HEK293 (cell line): ENCODE data around the gene RAB11FIP3.
A peak's percentile ranks its signal among the peaks of the same experiment; 100 is the strongest.

Source experiments
- CTCF ChIA-PET: fragments of 350-600 bp; formaldehyde crosslinking; extraction: SDS; loops from one replicate; lab custom pipeline; 2021; ENCODE audit warnings: antibody characterized with exemption; lab: Yijun Ruan, JAX
- POLR2A ChIA-PET: fragments of 300-600 bp; formaldehyde crosslinking; extraction: SDS; loops from one replicate; lab custom pipeline; 2020; ENCODE audit warnings: antibody characterized with exemption, inconsistent platforms; lab: Yijun Ruan, JAX
- H3K27ac ChIP-seq: fragments of 200-500 bp; sonication (Bioruptor generic); 2 replicates; pipeline ENCODE4 v1.5.1; 2014; ENCODE audit warnings: low read depth, low read length, control low read depth, inconsistent platforms; ENCODE audit errors: extremely low read depth
- H3K36me3 ChIP-seq, 2 experiments: fragments of 200-500 bp in 1 of 2; sonication (Bioruptor generic) in 1 of 2; 1 replicate in 1 of 2; 2 replicates in 1 of 2; pipeline ENCODE4 v1.5.1; 2014 to 2017; ENCODE audit warnings: inconsistent platforms in 2 of 2, low read length in 2 of 2; ENCODE audit not compliant: control insufficient read depth in 2 of 2, insufficient read depth in 1 of 2
- H3K4me1 ChIP-seq: fragments of 200-500 bp; sonication (Bioruptor generic); 2 replicates; pipeline ENCODE4 v1.5.1; 2014; ENCODE audit warnings: mild to moderate bottlenecking, low read length, inconsistent platforms; ENCODE audit not compliant: control insufficient read depth, insufficient read depth
- H3K4me3 ChIP-seq: 2 replicates; pipeline ENCODE4 v1.5.1; 2011; ENCODE audit warnings: low read depth, mild to moderate bottlenecking, control low read depth, low read length, moderate library complexity
- H3K9me3 ChIP-seq: fragments of 200-500 bp; sonication (Bioruptor generic); 2 replicates; pipeline ENCODE4 v1.5.1; 2014; ENCODE audit warnings: low read depth, low read length, inconsistent platforms; ENCODE audit not compliant: control insufficient read depth, insufficient read depth
- BCL11A ChIP-seq: fragments of 450-650 bp; formaldehyde crosslinking; IDR thresholded peaks from 2 replicates; pipeline ENCODE4 v1.5.1; 2016; ENCODE audit warnings: low read depth, missing biosample characterization, missing genetic modification characterization
- BCL11B ChIP-seq: fragments of 450-650 bp; formaldehyde crosslinking; IDR thresholded peaks from 2 replicates; pipeline ENCODE4 v1.5.1; 2016; ENCODE audit warnings: low read depth, missing biosample characterization, missing genetic modification characterization
- IKZF3 ChIP-seq: fragments of 450-650 bp; IDR thresholded peaks from 2 replicates; pipeline ENCODE4 v1.5.0; 2018; ENCODE audit warnings: missing biosample characterization, mild to moderate bottlenecking, missing genetic modification characterization, moderate library complexity
- KLF7 ChIP-seq: fragments of 450-650 bp; formaldehyde crosslinking; IDR thresholded peaks from 2 replicates; pipeline ENCODE4 v1.5.1; 2016; ENCODE audit warnings: missing biosample characterization, missing genetic modification characterization, borderline replicate concordance
- MZF1 ChIP-seq: fragments of 450-650 bp; formaldehyde crosslinking; IDR thresholded peaks from 2 replicates; pipeline ENCODE4 v1.5.1; 2017; ENCODE audit warnings: missing biosample characterization, missing genetic modification characterization, borderline replicate concordance
- OSR2 ChIP-seq: fragments of 450-650 bp; formaldehyde crosslinking; IDR thresholded peaks from 2 replicates; pipeline ENCODE4 v1.5.1; 2016; ENCODE audit warnings: missing biosample characterization, missing genetic modification characterization
- OVOL3 ChIP-seq: fragments of 450-650 bp; formaldehyde crosslinking; IDR thresholded peaks from 2 replicates; pipeline ENCODE4 v1.5.1; 2016; ENCODE audit warnings: missing biosample characterization, missing genetic modification characterization
- PRDM1 ChIP-seq: fragments of 450-650 bp; formaldehyde crosslinking; IDR thresholded peaks from 2 replicates; pipeline ENCODE4; 2016; ENCODE audit warnings: missing biosample characterization, missing genetic modification characterization
- TRIM28 ChIP-seq: IDR thresholded peaks from 2 replicates; pipeline ENCODE4 v1.6.1; 2011; ENCODE audit warnings: low read length, control low read depth, borderline replicate concordance
- YY2 ChIP-seq: fragments of 450-650 bp; formaldehyde crosslinking; IDR thresholded peaks from 2 replicates; pipeline ENCODE4 v1.5.1; 2016; ENCODE audit warnings: missing biosample characterization, missing genetic modification characterization
- ZBTB17 ChIP-seq: fragments of 450-650 bp; formaldehyde crosslinking; IDR thresholded peaks from 2 replicates; pipeline ENCODE4 v1.5.1; 2016; ENCODE audit warnings: missing biosample characterization, missing genetic modification characterization
- ZEB2 ChIP-seq: fragments of 450-650 bp; formaldehyde crosslinking; IDR thresholded peaks from 2 replicates; pipeline ENCODE4 v1.5.1; 2016; ENCODE audit warnings: missing biosample characterization, missing genetic modification characterization
- ZNF114 ChIP-seq: fragments of 450-650 bp; formaldehyde crosslinking; IDR thresholded peaks from 2 replicates; pipeline ENCODE4 v1.5.0; 2017; ENCODE audit warnings: missing biosample characterization, missing genetic modification characterization
- ZNF16 ChIP-seq: fragments of 450-650 bp; formaldehyde crosslinking; IDR thresholded peaks from 2 replicates; pipeline ENCODE4 v1.5.1; 2016; ENCODE audit warnings: low read depth, missing biosample characterization, missing genetic modification characterization
- ZNF416 ChIP-seq: fragments of 450-650 bp; formaldehyde crosslinking; IDR thresholded peaks from 2 replicates; pipeline ENCODE4 v1.5.1; 2016; ENCODE audit warnings: missing biosample characterization, missing genetic modification characterization
- ZNF596 ChIP-seq: fragments of 450-650 bp; IDR thresholded peaks from 2 replicates; pipeline ENCODE4 v1.5.0; 2018; ENCODE audit warnings: missing biosample characterization, mild to moderate bottlenecking, missing genetic modification characterization, moderate library complexity
- ZNF600 ChIP-seq: fragments of 450-650 bp; formaldehyde crosslinking; IDR thresholded peaks from 2 replicates; pipeline ENCODE4 v1.5.1; 2016; ENCODE audit warnings: missing biosample characterization, missing genetic modification characterization
- ZNF621 ChIP-seq: fragments of 450-650 bp; formaldehyde crosslinking; IDR thresholded peaks from 2 replicates; pipeline ENCODE4 v1.5.1; 2017; ENCODE audit warnings: missing biosample characterization, missing genetic modification characterization
- ZNF626 ChIP-seq: fragments of 450-650 bp; sonication (Bioruptor Pico); formaldehyde crosslinking; IDR thresholded peaks from 2 replicates; pipeline ENCODE4 v1.5.1; 2018; ENCODE audit warnings: missing biosample characterization, missing genetic modification characterization, inconsistent platforms
- ZNF658 ChIP-seq: fragments of 450-650 bp; formaldehyde crosslinking; IDR thresholded peaks from 2 replicates; pipeline ENCODE4; 2016; ENCODE audit warnings: missing biosample characterization, missing genetic modification characterization
- ZNF670 ChIP-seq: fragments of 450-650 bp; formaldehyde crosslinking; IDR thresholded peaks from 2 replicates; pipeline ENCODE4 v1.5.1; 2016; ENCODE audit warnings: missing biosample characterization, missing genetic modification characterization, low read depth
- TF ChIP-seq, protein P1 (sequence below): fragments of 450-650 bp; formaldehyde crosslinking; IDR thresholded peaks from 2 replicates; pipeline ENCODE4 v1.5.1; 2016; ENCODE audit warnings: missing biosample characterization, missing genetic modification characterization
- TF ChIP-seq, protein P2 (sequence below): fragments of 450-650 bp; formaldehyde crosslinking; IDR thresholded peaks from 2 replicates; pipeline ENCODE4 v1.5.1; 2016; ENCODE audit warnings: missing biosample characterization, missing genetic modification characterization
- TF ChIP-seq, protein P3 (sequence below): fragments of 450-650 bp; formaldehyde crosslinking; IDR thresholded peaks from 2 replicates; pipeline ENCODE4 v1.5.1; 2016; ENCODE audit warnings: missing biosample characterization, missing genetic modification characterization, borderline replicate concordance
- TF ChIP-seq, protein P4 (sequence below): fragments of 450-650 bp; formaldehyde crosslinking; IDR thresholded peaks from 2 replicates; pipeline ENCODE4 v1.5.1; 2016; ENCODE audit warnings: missing biosample characterization, missing genetic modification characterization

Gene RAB11FIP3

DNA sequence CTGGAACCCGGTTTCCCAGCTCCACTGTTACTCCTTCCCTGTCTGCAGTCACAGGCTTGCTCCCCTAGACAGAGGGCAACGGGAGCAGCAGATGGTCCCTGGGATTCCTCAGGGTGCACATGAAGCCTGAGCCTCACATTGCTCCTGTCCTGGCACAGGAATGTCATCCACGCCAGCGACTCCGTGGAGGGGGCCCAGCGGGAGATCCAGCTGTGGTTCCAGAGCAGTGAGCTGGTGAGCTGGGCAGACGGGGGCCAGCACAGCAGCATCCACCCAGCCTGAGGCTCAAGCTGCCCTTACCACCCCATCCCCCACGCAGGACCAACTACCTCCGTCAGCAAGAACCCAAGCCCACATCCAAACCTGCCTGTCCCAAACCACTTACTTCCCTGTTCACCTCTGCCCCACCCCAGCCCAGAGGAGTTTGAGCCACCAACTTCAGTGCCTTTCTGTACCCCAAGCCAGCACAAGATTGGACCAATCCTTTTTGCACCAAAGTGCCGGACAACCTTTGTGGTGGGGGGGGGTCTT is 25.3 kb upstream of the RAB11FIP3 start:
- Histone ChIP-seq H3K4me3 (no peak overlapping the region), H3K27ac (peak overlapping the region; percentile 90; the same call in 1 of the 2 replicates), H3K9me3 (no peaks in the 10 kb centered on the region), H3K36me3 (peaks cover 0 to 27% of the 10 kb centered on the region in 2 experiments; a peak in 2 of 3 replicates), H3K4me1 (no peaks in the 10 kb centered on the region)
- POLR2A ChIA-PET: interaction anchor here (0.7 to 1.1 kb wide), 3 partner anchors 27 to 284 kb away, joined by 3 to 5 read pairs (median 3); partner anchors contain the start of genes CAPN15 and JMJD8
- CTCF ChIA-PET: interaction anchor here (0.6 to 1.3 kb wide), 5 partner anchors 8 to 186 kb away, joined by 3 to 5 read pairs (median 4); no protein-coding TSS in a partner anchor
- no peak for TF ChIP-seq TRIM28
- no peak for TF ChIP-seq ZNF114
- peak; percentile 20; the same call in 1 of the 2 replicates for TF ChIP-seq BCL11A
- TF ChIP-seq MZF1 (tag by site-specific recombination): no peak
- TF ChIP-seq ZEB2: 0 out of 2 replicates have a peak, but pooled peaks have one; percentile 23
- no peak for TF ChIP-seq OVOL3
- TF ChIP-seq KLF7 (tag by site-specific recombination): no peak
- TF ChIP-seq ZNF596 (tag by site-specific recombination): no peak; the same call in 1 of the 2 replicates
- TF ChIP-seq, protein P1, sequence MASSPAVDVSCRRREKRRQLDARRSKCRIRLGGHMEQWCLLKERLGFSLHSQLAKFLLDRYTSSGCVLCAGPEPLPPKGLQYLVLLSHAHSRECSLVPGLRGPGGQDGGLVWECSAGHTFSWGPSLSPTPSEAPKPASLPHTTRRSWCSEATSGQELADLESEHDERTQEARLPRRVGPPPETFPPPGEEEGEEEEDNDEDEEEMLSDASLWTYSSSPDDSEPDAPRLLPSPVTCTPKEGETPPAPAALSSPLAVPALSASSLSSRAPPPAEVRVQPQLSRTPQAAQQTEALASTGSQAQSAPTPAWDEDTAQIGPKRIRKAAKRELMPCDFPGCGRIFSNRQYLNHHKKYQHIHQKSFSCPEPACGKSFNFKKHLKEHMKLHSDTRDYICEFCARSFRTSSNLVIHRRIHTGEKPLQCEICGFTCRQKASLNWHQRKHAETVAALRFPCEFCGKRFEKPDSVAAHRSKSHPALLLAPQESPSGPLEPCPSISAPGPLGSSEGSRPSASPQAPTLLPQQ (tag by site-specific recombination): 0 out of 2 replicates have a peak, but pooled peaks have one; percentile 14
- peak; percentile 64 for TF ChIP-seq ZBTB17
- no peak for TF ChIP-seq ZNF621
- TF ChIP-seq, protein P2, sequence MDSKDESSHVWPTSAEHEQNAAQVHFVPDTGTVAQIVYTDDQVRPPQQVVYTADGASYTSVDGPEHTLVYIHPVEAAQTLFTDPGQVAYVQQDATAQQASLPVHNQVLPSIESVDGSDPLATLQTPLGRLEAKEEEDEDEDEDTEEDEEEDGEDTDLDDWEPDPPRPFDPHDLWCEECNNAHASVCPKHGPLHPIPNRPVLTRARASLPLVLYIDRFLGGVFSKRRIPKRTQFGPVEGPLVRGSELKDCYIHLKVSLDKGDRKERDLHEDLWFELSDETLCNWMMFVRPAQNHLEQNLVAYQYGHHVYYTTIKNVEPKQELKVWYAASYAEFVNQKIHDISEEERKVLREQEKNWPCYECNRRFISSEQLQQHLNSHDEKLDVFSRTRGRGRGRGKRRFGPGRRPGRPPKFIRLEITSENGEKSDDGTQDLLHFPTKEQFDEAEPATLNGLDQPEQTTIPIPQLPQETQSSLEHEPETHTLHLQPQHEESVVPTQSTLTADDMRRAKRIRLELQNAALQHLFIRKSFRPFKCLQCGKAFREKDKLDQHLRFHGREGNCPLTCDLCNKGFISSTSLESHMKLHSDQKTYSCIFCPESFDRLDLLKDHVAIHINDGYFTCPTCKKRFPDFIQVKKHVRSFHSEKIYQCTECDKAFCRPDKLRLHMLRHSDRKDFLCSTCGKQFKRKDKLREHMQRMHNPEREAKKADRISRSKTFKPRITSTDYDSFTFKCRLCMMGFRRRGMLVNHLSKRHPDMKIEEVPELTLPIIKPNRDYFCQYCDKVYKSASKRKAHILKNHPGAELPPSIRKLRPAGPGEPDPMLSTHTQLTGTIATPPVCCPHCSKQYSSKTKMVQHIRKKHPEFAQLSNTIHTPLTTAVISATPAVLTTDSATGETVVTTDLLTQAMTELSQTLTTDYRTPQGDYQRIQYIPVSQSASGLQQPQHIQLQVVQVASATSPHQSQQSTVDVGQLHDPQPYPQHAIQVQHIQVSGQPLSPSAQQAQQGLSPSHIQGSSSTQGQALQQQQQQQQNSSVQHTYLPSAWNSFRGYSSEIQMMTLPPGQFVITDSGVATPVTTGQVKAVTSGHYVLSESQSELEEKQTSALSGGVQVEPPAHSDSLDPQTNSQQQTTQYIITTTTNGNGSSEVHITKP (tag by site-specific recombination): peak; percentile 68
- no peak for TF ChIP-seq PRDM1 (tag by site-specific recombination)
- TF ChIP-seq YY2 (tag by site-specific recombination): no peak
- no peak for TF ChIP-seq ZNF626 (tag by site-specific recombination)
- 0 out of 2 replicates have a peak, but pooled peaks have one; percentile 9 for TF ChIP-seq ZNF16 (tag by site-specific recombination)
- TF ChIP-seq, protein P3, sequence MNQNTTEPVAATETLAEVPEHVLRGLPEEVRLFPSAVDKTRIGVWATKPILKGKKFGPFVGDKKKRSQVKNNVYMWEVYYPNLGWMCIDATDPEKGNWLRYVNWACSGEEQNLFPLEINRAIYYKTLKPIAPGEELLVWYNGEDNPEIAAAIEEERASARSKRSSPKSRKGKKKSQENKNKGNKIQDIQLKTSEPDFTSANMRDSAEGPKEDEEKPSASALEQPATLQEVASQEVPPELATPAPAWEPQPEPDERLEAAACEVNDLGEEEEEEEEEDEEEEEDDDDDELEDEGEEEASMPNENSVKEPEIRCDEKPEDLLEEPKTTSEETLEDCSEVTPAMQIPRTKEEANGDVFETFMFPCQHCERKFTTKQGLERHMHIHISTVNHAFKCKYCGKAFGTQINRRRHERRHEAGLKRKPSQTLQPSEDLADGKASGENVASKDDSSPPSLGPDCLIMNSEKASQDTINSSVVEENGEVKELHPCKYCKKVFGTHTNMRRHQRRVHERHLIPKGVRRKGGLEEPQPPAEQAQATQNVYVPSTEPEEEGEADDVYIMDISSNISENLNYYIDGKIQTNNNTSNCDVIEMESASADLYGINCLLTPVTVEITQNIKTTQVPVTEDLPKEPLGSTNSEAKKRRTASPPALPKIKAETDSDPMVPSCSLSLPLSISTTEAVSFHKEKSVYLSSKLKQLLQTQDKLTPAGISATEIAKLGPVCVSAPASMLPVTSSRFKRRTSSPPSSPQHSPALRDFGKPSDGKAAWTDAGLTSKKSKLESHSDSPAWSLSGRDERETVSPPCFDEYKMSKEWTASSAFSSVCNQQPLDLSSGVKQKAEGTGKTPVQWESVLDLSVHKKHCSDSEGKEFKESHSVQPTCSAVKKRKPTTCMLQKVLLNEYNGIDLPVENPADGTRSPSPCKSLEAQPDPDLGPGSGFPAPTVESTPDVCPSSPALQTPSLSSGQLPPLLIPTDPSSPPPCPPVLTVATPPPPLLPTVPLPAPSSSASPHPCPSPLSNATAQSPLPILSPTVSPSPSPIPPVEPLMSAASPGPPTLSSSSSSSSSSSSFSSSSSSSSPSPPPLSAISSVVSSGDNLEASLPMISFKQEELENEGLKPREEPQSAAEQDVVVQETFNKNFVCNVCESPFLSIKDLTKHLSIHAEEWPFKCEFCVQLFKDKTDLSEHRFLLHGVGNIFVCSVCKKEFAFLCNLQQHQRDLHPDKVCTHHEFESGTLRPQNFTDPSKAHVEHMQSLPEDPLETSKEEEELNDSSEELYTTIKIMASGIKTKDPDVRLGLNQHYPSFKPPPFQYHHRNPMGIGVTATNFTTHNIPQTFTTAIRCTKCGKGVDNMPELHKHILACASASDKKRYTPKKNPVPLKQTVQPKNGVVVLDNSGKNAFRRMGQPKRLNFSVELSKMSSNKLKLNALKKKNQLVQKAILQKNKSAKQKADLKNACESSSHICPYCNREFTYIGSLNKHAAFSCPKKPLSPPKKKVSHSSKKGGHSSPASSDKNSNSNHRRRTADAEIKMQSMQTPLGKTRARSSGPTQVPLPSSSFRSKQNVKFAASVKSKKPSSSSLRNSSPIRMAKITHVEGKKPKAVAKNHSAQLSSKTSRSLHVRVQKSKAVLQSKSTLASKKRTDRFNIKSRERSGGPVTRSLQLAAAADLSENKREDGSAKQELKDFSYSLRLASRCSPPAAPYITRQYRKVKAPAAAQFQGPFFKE (tag by site-specific recombination): no peak
- TF ChIP-seq, protein P4, sequence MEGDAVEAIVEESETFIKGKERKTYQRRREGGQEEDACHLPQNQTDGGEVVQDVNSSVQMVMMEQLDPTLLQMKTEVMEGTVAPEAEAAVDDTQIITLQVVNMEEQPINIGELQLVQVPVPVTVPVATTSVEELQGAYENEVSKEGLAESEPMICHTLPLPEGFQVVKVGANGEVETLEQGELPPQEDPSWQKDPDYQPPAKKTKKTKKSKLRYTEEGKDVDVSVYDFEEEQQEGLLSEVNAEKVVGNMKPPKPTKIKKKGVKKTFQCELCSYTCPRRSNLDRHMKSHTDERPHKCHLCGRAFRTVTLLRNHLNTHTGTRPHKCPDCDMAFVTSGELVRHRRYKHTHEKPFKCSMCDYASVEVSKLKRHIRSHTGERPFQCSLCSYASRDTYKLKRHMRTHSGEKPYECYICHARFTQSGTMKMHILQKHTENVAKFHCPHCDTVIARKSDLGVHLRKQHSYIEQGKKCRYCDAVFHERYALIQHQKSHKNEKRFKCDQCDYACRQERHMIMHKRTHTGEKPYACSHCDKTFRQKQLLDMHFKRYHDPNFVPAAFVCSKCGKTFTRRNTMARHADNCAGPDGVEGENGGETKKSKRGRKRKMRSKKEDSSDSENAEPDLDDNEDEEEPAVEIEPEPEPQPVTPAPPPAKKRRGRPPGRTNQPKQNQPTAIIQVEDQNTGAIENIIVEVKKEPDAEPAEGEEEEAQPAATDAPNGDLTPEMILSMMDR (tag by site-specific recombination): no peak
- TF ChIP-seq IKZF3 (tag by site-specific recombination): peak; percentile 48; the same call in 1 of the 2 replicates
- peak; percentile 68 for TF ChIP-seq OSR2 (tag by site-specific recombination)
- TF ChIP-seq ZNF600 (tag by site-specific recombination): peak; percentile 92
- TF ChIP-seq ZNF416: no peak
- no peak for TF ChIP-seq ZNF658 (tag by site-specific recombination)
- peak; percentile 65; the same call in 1 of the 2 replicates for TF ChIP-seq BCL11B
- no peak for TF ChIP-seq ZNF670 (tag by site-specific recombination)
